Mesenchymal stem cell (in vitro differentiated cells and primary cell): ENCODE data around the gene CAPZA2.

ENCODE experiments used
- DNase-seq: peaks from one replicate; pipeline ENCODE4 v3.0.0-alpha.2; 2013
- H2AFZ ChIP-seq: one replicate; pipeline ENCODE4 v1.6.1; 2013; ENCODE audit warnings: low read depth, mild to moderate bottlenecking, control low read depth, inconsistent platforms, low read length, moderate library complexity
- H2AK5ac ChIP-seq: 2 replicates; pipeline ENCODE4 v1.6.1; 2013; ENCODE audit warnings: low read length, moderate library complexity, mild to moderate bottlenecking, inconsistent platforms; ENCODE audit not compliant: severe bottlenecking
- H2BK120ac ChIP-seq: one replicate; pipeline ENCODE4 v1.6.1; 2013; ENCODE audit warnings: low read depth, mild to moderate bottlenecking, inconsistent platforms, low read length, moderate library complexity
- H2BK12ac ChIP-seq, 2 experiments: one replicate each; pipeline ENCODE4 v1.6.1; 2013; ENCODE audit warnings: inconsistent platforms in 2 of 2, low read length in 2 of 2, mild to moderate bottlenecking in 2 of 2, moderate library complexity in 2 of 2, control low read depth in 1 of 2
- H2BK15ac ChIP-seq: one replicate; pipeline ENCODE4 v1.6.1; 2013; ENCODE audit warnings: mild to moderate bottlenecking, low read depth, inconsistent platforms; ENCODE audit not compliant: poor library complexity, severe bottlenecking
- H2BK5ac ChIP-seq: 2 replicates; pipeline ENCODE4 v1.6.1; 2013; ENCODE audit warnings: low read depth, mild to moderate bottlenecking, low read length, control low read depth, inconsistent platforms; ENCODE audit not compliant: poor library complexity, severe bottlenecking
- H3K14ac ChIP-seq, 2 experiments: one replicate each; pipeline ENCODE4 v1.6.1; 2013; ENCODE audit warnings: inconsistent platforms in 2 of 2, low read length in 2 of 2, control low read depth in 1 of 2, mild to moderate bottlenecking in 1 of 2, moderate library complexity in 1 of 2
- H3K18ac ChIP-seq, 2 experiments: one replicate each; pipeline ENCODE4 v1.6.1; 2013; ENCODE audit warnings: inconsistent platforms in 2 of 2, low read length in 2 of 2, control low read depth in 1 of 2, low read depth in 1 of 2, mild to moderate bottlenecking in 1 of 2
- H3K23ac ChIP-seq, 2 experiments: one replicate each; pipeline ENCODE4 v1.6.1; 2013; ENCODE audit warnings: inconsistent platforms in 2 of 2, low read length in 2 of 2, mild to moderate bottlenecking in 2 of 2, moderate library complexity in 2 of 2, control low read depth in 1 of 2
- H3K27ac ChIP-seq: 2 replicates; pipeline ENCODE4 v1.5.1; 2013; ENCODE audit warnings: mild to moderate bottlenecking, moderate library complexity, low read length, control low read depth, inconsistent platforms; ENCODE audit not compliant: poor library complexity, severe bottlenecking
- H3K27me3 ChIP-seq, 2 experiments: 2 replicates each; pipeline versions ENCODE4 v1.6.1 to v1.7.0; 2013; ENCODE audit warnings: low read length in 2 of 2, mild to moderate bottlenecking in 2 of 2, moderate library complexity in 2 of 2, control low read depth in 1 of 2, inconsistent platforms in 1 of 2; ENCODE audit not compliant: control insufficient read depth in 1 of 2, insufficient read depth in 1 of 2
- H3K36me3 ChIP-seq, 2 experiments: 2 replicates each; pipeline versions ENCODE4 v1.6.1 to v1.7.0; 2013; ENCODE audit warnings: low read length in 2 of 2, control low read depth in 1 of 2, inconsistent platforms in 1 of 2, low read depth in 1 of 2, mild to moderate bottlenecking in 1 of 2; ENCODE audit not compliant: insufficient read depth in 2 of 2, control insufficient read depth in 1 of 2
- H3K4ac ChIP-seq, 2 experiments: one replicate each; pipeline ENCODE4 v1.6.1; 2013; ENCODE audit warnings: inconsistent platforms in 2 of 2, low read length in 2 of 2, mild to moderate bottlenecking in 2 of 2, moderate library complexity in 2 of 2, control low read depth in 1 of 2, low read depth in 1 of 2
- H3K4me1 ChIP-seq: 2 replicates; pipeline ENCODE4 v1.6.1; 2013; ENCODE audit warnings: low read depth, low read length, control low read depth; ENCODE audit not compliant: control insufficient read depth, insufficient read depth
- H3K4me2 ChIP-seq: 2 replicates; pipeline ENCODE4 v1.6.1; 2013; ENCODE audit warnings: low read length, mild to moderate bottlenecking, inconsistent platforms; ENCODE audit not compliant: poor library complexity, severe bottlenecking
- H3K4me3 ChIP-seq, 2 experiments: 2 replicates each; pipeline versions ENCODE4 v1.5.1 to v1.7.0; 2013; ENCODE audit warnings: low read length in 2 of 2, mild to moderate bottlenecking in 2 of 2, control low read depth in 1 of 2, low read depth in 1 of 2; ENCODE audit not compliant: insufficient read depth in 1 of 2
- H3K79me1 ChIP-seq: replicated peaks from 2 replicates; pipeline ENCODE4 v1.6.1; 2013; ENCODE audit warnings: mild to moderate bottlenecking, control low read depth, low read length, inconsistent platforms; ENCODE audit not compliant: poor library complexity, severe bottlenecking
- H3K9ac ChIP-seq: 2 replicates; pipeline ENCODE4 v1.7.0; 2013; ENCODE audit warnings: mild to moderate bottlenecking, low read length, moderate library complexity
- H3K9me3 ChIP-seq: 2 replicates; pipeline ENCODE4 v1.7.0; 2013; ENCODE audit warnings: mild to moderate bottlenecking, low read length; ENCODE audit not compliant: control insufficient read depth
- H4K8ac ChIP-seq: one replicate; pipeline ENCODE4 v1.6.1; 2013; ENCODE audit warnings: inconsistent platforms, mild to moderate bottlenecking, low read length, moderate library complexity
- H4K91ac ChIP-seq: one replicate; pipeline ENCODE4 v1.6.1; 2013; ENCODE audit warnings: mild to moderate bottlenecking, low read length, inconsistent platforms
- WGBS: methylation state at CpG from one replicate; pipeline ENCODE4 v1.1.7; 2013; ENCODE audit warnings: mixed read lengths; 5-methylcytosine and 5-hydroxymethylcytosine counted together

Gene CAPZA2

DNA sequence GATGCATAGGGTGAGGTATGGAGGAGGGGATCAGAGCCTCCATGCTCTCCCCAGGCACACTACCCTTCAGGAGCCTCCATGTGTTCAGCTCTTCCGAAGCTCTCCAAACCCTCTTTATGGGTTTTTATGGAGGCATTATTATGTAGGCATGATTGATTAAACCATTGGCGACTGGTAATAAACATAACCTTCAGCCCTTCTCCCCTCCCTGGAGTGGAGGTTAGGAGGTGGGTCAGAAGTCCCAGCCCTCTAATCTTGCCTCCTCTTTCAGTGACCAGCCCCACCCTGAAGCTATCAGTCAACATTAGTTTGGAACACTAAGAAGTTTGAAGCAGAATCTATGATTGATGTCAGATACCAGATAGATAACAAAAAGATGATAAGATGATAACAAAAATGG, 23.3 kb downstream of the CAPZA2 start:
- no peak overlapping the region for H3K27ac ChIP-seq
- no CpG with 5 or more reads among the region's 2 CpGs for WGBS
- no peak overlapping the region for H2BK120ac ChIP-seq
- H2BK12ac ChIP-seq: no peak overlapping the region
- no peak overlapping the region for H4K8ac ChIP-seq
- H3K18ac ChIP-seq: no peak overlapping the region
- H3K79me1 ChIP-seq: peaks cover 5% of the 10 kb centered on the region
- H2BK5ac ChIP-seq: no peak overlapping the region
- no peak overlapping the region for H2AFZ ChIP-seq
- H3K27me3 ChIP-seq: no peaks in the 10 kb centered on the region
- H3K9me3 ChIP-seq: no peaks in the 10 kb centered on the region
- no peak overlapping the region for H4K91ac ChIP-seq
- no peak overlapping the region for H3K4me2 ChIP-seq
- no peak overlapping the region for H3K14ac ChIP-seq
- H3K36me3 ChIP-seq: peaks cover 5 to 40% of the 10 kb centered on the region in 2 experiments
- no peak overlapping the region for H3K4me3 ChIP-seq
- no peak overlapping the region for H2AK5ac ChIP-seq
- H2BK15ac ChIP-seq: no peak overlapping the region
- no peak for DNase-seq
- H3K23ac ChIP-seq: no peak overlapping the region
- peaks cover 2% of the 10 kb centered on the region for H3K4me1 ChIP-seq
- no peak overlapping the region for H3K9ac ChIP-seq
- H3K4ac ChIP-seq: no peak overlapping the region

DNA sequence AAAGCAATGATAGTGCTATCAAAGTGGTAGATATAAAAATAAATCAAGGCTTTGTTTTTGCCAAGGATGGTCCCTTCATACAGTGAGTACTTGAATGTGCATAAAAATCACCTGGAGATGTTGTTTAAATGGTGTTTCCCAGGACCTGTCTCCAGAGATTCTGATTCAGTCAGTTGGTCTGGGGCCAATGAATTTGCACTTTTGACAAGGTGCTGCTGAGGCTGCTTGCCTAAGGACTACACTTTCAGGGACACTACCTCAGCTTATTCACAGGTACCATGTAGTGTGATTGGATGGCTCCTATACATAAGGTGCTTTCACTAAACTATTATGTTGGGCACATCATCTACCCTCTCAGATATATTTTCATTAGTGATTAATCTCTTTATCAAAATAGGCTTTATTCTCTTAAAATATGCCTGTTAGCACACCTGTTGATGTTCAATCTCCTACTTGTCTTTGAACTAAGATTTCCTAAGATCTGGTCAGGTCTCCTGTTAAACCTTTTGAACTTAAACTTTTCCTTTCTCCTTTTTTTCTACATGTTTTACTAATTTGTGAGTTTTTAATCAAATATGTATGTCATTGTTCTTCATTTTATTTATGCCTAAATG, 24.3 kb downstream of the CAPZA2 start:
- DNase-seq: no peak
- no peak overlapping the region for H3K27ac ChIP-seq
- H3K4ac ChIP-seq: no peak overlapping the region
- H3K18ac ChIP-seq: peak overlapping the region in 1 of 2 experiments; percentile 16
- H3K27me3 ChIP-seq: no peaks in the 10 kb centered on the region
- H3K9me3 ChIP-seq: no peaks in the 10 kb centered on the region
- no peak overlapping the region for H2BK5ac ChIP-seq
- no peak overlapping the region for H3K23ac ChIP-seq
- H2AFZ ChIP-seq: no peak overlapping the region
- no peak overlapping the region for H3K14ac ChIP-seq
- H2BK120ac ChIP-seq: no peak overlapping the region
- no peak overlapping the region for H4K91ac ChIP-seq
- H3K9ac ChIP-seq: no peak overlapping the region
- H3K4me3 ChIP-seq: no peak overlapping the region
- peaks cover 2% of the 10 kb centered on the region for H3K4me1 ChIP-seq
- peaks cover 5 to 48% of the 10 kb centered on the region in 2 experiments for H3K36me3 ChIP-seq
- no peak overlapping the region for H3K4me2 ChIP-seq
- no peak overlapping the region for H2BK15ac ChIP-seq
- no peak overlapping the region for H2BK12ac ChIP-seq
- no peak overlapping the region for H4K8ac ChIP-seq
- no peak overlapping the region for H2AK5ac ChIP-seq
- peaks cover 5% of the 10 kb centered on the region for H3K79me1 ChIP-seq

DNA sequence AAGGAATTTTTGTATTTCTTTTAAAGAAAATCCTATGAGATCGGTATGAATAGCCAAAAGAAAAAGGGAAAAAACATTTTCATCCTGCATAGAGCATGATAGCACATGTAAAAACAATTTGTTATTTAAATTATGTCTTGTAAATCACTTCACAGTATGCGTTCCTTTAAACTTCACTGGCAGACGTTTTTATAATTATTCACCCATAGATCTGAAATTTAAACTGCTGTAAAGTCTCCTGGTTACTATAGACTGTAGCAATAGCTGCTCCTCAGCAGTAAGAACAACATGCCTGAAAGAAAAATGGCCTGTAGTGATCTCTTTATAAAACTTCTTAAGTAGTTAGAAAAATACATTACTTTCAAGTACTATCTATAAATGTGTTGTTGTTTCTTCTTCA, 26.5 kb downstream of the CAPZA2 start:
- Histone ChIP-seq H2BK15ac (no peak overlapping the region), H3K79me1 (peaks cover 6% of the 10 kb centered on the region), H3K27ac (no peak overlapping the region), H3K27me3 (no peaks in the 10 kb centered on the region), H3K4me3 (no peak overlapping the region), H3K36me3 (peaks cover 7 to 64% of the 10 kb centered on the region in 2 experiments), H3K4ac (no peak overlapping the region), H2BK5ac (no peak overlapping the region), H3K9ac (no peak overlapping the region), H2BK120ac (no peak overlapping the region), H4K8ac (no peak overlapping the region), H3K14ac (no peak overlapping the region), H3K4me2 (no peak overlapping the region), H3K4me1 (peaks cover 2% of the 10 kb centered on the region), H4K91ac (no peak overlapping the region), H2AK5ac (no peak overlapping the region), H3K23ac (no peak overlapping the region), H2AFZ (no peak overlapping the region), H3K18ac (no peak overlapping the region), H2BK12ac (no peak overlapping the region), H3K9me3 (no peaks in the 10 kb centered on the region)
- DNase-seq: no peak
- WGBS: 88% methylated on average over 2 of the region's 3 CpGs

DNA sequence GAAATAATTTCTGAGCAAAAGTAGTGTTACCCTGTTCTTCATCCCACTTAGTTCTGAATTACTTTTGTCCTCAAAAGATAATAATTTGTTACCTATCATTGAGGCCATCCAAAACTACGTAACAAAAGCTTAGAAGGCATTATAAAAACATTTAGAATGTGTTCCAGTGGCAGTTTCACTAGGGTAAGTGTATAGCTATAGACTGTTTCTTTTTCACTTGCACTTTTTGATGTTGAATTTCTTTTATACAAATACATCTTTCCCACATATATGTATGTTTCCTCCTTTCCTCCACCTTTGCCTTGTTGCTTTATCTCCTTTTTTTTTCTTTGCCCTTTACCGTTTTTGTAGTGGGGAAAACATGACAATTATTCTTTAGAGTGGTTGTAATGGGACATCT, 33.5 kb downstream of the CAPZA2 start:
- no peak overlapping the region for H3K23ac ChIP-seq
- H2BK12ac ChIP-seq: no peak overlapping the region
- no peak overlapping the region for H3K4me2 ChIP-seq
- peaks cover 3 to 69% of the 10 kb centered on the region in 2 experiments for H3K36me3 ChIP-seq
- DNase-seq: no peak
- no peak overlapping the region for H2BK15ac ChIP-seq
- H4K8ac ChIP-seq: no peak overlapping the region
- no CpG with 5 or more reads among the region's 2 CpGs for WGBS
- H4K91ac ChIP-seq: no peak overlapping the region
- no peak overlapping the region for H3K4me3 ChIP-seq
- H3K9me3 ChIP-seq: no peaks in the 10 kb centered on the region
- no peak overlapping the region for H3K27ac ChIP-seq
- no peak overlapping the region for H3K4ac ChIP-seq
- no peak overlapping the region for H3K18ac ChIP-seq
- peaks cover 6% of the 10 kb centered on the region for H3K79me1 ChIP-seq
- no peak overlapping the region for H2AK5ac ChIP-seq
- H3K4me1 ChIP-seq: no peaks in the 10 kb centered on the region
- no peaks in the 10 kb centered on the region for H3K27me3 ChIP-seq
- H2BK120ac ChIP-seq: no peak overlapping the region
- no peak overlapping the region for H2BK5ac ChIP-seq
- no peak overlapping the region for H3K9ac ChIP-seq
- no peak overlapping the region for H2AFZ ChIP-seq
- H3K14ac ChIP-seq: no peak overlapping the region
